GM18868 (cell line): ENCODE data around the gene OR10G6.
"Not testable (repeated sequence)": the region's sequence is repeated elsewhere in the genome, so short reads cannot be mapped to it uniquely, and the experiment has no call there.

Source experiments
- ATAC-seq: cut with Tn5 transposase; IDR thresholded peaks from one replicate; pipeline ENCODE4 v1.9.1; 2021; ENCODE audit warnings: mild to moderate bottlenecking, moderate library complexity; ENCODE audit not compliant: unreplicated experiment

Gene OR10G6, protein sequence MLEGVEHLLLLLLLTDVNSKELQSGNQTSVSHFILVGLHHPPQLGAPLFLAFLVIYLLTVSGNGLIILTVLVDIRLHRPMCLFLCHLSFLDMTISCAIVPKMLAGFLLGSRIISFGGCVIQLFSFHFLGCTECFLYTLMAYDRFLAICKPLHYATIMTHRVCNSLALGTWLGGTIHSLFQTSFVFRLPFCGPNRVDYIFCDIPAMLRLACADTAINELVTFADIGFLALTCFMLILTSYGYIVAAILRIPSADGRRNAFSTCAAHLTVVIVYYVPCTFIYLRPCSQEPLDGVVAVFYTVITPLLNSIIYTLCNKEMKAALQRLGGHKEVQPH

GRCh38 chr11:123995119-123995518, at the start of gene OR10G6:
Gene OR10G6 (minus strand): TSS chr11:123995161. CDS start chr11:123995161, 0 bp downstream.
- ATAC-seq = no peak

DNA sequence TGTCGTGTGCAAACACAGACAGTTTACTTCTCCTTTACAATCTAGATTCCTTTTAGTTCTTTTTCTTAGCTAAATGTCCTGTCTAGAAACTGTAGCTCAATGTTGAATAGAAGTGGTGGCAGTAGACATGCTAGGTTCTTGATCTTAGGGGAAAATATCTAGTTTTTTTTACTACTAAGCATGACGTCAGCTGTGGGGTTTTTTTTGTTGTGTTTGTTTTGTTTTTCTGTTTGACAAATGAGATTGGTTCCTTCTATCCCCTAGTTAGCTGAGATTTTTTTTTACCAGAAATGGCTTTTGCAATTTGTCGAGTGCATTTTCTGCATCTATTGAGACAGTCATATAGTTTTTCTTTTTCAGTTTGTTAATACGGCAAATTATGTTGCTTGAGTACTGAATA, 48.5 kb upstream of the OR10G6 start:
- ATAC-seq = no peak

- ATAC-seq = no peak
Measured at GRCh38 chr11:124041254-124041653, 46.3 kb upstream of the OR10G6 start, which contains the start of gene OR10G7. Gene OR10G7 (minus strand): TSS chr11:124041325. CDS start chr11:124039001, 2,324 bp downstream.

GRCh38 chr11:124039557-124039956, 44.6 kb upstream of the OR10G6 start:
- ATAC-seq = no peak

DNA sequence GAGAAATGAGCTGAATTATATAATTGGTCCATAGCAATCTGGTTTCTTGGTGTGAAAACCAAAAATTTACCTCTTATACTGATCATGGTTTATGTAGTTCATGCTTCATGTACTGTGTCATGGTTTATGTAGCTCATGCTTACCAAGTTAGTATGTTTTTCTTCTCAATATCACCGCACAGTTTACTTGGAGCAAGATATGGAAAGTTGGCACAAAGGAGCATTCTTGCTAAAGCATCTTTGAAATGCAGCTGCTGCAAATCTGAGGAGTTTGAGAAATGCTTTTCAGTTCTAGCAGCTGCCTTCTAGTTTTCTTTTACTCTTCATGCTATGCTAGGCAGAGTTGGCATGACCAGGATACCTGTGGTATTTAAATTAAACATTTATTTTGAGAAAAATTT, 41.7 kb upstream of the OR10G6 start:
- ATAC-seq = no peak

DNA sequence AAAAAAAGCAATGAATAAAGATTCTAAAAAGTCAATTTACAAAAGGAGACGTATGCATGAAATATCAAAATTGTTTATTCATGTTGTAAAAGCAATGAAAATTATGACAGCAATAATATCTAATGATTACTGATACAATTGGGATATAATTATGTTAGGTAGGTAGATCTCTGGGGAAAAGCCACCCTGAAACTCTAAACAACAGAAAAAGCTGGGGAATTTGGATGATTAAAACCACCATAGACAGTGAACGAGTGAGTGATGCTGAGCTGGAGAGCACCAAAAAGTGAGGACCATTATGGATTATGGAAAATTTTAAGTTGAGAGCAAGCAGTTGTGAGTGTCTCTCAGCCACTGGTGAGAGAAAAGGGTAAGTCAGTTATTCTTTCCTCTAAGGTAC, 31.5 kb upstream of the OR10G6 start, which contains the start of gene OR10G8:
OR10G8 (plus strand) TSS at position 301 of the 400 bp plus-strand sequence. CDS start 2,825 bp downstream, outside the sequence.
- ATAC-seq = no peak

DNA sequence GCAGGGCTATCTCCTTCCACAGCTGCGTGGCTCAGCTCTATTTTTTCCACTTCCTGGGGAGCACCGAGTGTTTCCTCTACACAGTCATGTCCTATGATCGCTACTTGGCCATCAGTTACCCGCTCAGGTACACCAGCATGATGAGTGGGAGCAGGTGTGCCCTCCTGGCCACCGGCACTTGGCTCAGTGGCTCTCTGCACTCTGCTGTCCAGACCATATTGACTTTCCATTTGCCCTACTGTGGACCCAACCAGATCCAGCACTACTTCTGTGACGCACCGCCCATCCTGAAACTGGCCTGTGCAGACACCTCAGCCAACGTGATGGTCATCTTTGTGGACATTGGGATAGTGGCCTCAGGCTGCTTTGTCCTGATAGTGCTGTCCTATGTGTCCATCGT, 20.9 kb upstream of the OR10G6 start:
- ATAC-seq = not testable (repeated sequence)

DNA sequence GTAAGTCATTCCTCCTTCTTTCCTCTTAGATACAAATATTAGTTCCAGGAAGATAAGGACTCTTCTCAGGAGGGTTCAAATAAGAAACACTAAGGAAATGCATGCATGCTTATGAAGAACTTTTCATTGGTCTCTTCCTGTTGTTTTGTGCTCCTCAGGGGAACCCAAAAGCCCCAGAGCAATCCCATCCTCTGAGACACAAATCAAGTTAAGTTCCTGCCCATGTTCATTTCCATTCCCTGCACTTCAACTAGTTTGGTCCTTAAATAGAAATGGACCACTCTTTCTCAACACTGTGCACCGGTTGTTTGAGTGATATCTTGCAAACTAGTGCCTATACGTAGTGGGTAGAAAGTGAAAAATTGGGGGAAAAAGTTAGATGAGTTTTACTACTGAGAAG, 17.7 kb upstream of the OR10G6 start, which contains the start of gene OR10G4:
OR10G4 (plus strand) TSS at position 301 of the 400 bp plus-strand sequence. CDS start 2,578 bp downstream, outside the sequence.
- no peak for ATAC-seq

- no peak for ATAC-seq
Measured at GRCh38 chr11:123979311-123979710, 15.7 kb downstream of the OR10G6 start.

GRCh38 chr11:123977731-123978347, 17.1 kb downstream of the OR10G6 start, which contains the start of gene OR10S1:
Gene OR10S1 (minus strand): TSS chr11:123977781. CDS start chr11:123977664, 117 bp downstream.
- ATAC-seq = no peak

DNA sequence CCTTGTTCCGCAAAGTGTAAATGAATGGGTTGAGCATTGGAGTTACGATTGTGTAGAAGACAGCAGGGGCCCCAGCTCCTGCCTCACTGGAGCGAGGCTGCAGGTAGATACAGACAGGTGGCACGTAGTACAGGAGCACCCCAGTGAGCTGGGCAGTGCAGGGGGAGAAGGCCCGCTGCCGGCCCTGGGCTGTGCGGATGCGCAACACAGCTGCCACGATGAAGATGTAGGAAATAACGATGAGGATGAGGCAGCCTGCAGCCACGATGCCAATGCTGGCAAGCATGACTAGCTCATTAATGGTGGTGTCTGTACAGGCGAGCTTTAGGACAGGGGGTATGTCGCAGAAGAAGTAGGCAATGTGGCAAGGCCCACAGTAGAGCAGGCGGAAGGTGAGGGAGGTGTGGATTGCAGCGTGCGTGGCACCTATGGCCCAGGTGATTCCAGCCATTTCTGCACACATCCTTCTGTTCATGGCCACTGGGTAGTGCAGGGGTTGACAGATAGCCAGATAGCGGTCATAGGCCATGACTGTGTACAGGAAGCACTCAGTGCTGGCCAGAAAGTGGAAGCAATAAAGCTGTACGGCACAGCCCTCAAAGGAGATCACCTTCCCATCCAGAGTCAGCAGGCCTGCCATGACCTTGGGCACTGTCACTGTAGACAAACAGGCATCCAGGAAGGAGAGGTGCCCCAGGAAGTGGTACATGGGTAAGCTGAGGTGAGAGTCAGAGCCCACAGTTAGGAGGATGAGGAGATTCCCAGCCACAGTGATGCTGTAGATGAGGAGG, 18.0 kb downstream of the OR10G6 start:
- no peak for ATAC-seq

- ATAC-seq = no peak
Measured at GRCh38 chr11:123973816-123974215, 21.1 kb downstream of the OR10G6 start.

GRCh38 chr11:123956752-123957151, 38.2 kb downstream of the OR10G6 start:
- no peak for ATAC-seq

DNA sequence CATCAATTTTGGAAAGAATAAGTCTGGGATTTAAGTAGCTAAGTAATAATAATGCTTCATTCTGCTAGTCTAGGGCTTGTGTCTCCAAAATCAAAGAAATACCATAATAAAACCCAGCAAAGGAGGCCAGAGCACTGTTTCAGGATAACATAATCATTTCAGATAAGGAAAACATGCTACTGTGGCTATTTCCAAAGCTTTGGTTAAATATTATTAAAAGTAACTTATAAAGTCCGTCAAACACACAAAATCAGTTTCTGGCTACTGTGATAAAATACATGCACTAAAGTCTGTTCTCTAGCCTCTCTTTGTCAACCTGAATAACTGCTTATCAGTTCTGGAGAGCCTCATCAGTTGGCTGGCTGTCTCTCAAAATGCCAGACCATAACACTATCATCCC, 49.8 kb downstream of the OR10G6 start:
- no peak for ATAC-seq
